ENCODE results near the gene RAD23A.

Gene RAD23A

DNA sequence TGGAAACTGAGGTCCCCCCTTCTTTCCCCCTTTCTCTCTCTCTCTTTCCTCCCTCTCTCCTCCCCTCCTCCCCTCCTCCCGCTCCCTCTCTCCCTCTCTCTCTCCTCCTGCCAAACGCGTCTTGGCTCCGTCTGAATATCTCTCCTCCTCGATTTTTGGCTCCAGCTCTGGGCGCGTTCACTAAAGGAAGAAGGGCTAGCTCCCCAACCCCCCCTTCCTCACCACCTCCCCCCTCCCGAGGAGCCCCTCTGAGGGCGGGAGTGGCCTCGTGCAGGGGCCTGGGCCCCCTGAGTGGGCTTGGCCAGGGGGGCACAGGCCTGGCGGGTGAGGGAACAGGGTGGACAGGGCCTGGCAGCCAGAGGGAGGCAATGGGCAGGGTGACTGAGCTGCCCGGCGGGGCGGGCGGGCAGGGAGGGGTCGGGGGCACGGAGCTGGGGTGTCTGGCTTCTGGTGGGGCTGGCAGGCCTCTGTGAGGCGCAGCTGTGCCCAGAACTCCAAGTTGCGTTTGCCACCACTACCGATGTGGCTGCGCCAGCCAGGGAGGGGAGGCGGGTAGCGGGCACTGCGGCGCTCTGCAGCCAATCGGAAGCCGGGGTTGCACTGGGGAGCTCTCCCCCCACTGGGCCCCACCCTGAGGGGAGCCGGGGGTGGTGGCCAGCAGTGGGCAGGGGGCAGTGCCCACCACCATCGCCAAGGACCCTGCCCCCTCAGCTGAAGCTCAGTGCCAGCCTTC, 56.7 kb downstream of the RAD23A start:
- no peak for FAIRE-seq
- DNase-seq (ENCODE audit: low spot score) = no peak

DNA sequence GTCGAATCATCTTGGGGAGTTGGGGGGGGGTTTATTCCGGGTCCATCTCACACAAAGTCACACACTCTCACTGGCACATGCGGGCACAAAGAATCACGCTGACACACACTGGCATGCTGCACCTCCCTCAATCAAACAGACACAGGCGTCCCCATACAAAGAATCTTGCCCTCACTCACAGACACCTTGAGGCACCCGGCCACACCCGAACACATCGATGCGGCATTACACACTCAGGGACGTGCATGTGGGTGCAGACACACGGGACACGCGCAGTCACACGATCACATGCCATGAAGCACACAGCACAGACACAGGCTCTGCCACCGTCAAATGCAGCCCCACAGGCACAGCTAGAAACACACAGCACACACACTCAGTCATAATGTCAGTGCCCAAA, 57.4 kb downstream of the RAD23A start:
- FAIRE-seq (no peak), DNase-seq (ENCODE audit: low spot score) (no peak)
